HL-60 (cell line): ENCODE results near the gene ST3GAL4.

ENCODE experiments used
- CTCF ChIP-seq: IDR thresholded peaks from one replicate; pipeline ENCODE4 v1.5.1; 2011; ENCODE audit warnings: low read length, control low read depth, inconsistent platforms; ENCODE audit not compliant: insufficient read depth
- POLR2AphosphoS5 ChIP-seq: IDR thresholded peaks from 2 replicates; pipeline ENCODE4 v1.6.1; 2012; ENCODE audit warnings: low read depth
- REST ChIP-seq: IDR thresholded peaks from 2 replicates; pipeline ENCODE4 v1.6.1; 2012; ENCODE audit warnings: low read depth; ENCODE audit not compliant: insufficient replicate concordance

DNA sequence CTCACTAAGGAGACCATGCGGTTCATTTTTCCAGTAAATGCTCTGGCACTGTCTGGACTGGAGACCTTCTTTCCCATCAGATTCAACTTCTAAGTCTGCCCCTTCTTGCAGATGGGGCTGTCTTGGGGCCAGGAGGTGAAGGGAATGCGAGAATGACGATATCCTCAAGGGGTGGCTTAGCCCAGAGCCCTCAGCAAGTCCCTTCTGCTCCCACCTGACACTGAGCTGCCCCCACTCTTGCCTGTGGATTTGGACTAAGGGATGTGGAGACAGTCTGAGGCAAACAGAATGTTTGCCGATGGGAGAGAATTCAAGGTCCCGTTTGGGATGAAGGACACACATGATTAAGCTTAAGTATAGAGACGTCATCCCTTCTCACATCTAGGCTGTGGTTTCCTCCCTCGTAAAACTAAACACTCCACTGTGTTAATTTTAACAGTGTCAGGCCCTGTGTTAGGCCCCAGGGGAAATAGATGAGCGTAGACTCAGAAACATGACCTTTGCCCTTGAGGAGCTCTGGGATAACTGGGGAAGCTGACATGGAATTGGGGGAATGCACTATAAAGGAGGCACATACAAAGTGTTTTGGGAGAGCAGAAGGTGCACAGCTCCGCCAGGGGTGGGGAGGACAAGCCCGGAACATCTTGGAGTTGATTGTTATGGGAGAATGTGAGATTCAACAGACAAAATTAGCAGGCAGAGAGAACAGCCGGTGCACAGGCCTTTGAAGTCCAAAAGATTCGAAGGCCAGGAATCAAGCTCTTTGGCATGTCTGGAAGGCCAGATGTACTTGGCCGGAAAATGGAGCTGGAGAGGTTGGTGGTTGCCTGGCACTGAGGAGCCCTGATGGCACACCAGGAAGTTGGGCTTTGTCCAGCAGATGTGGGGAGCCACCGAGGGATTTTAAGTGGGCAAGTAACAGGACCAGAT lies 71.6 kb downstream of the ST3GAL4 start:
- TF ChIP-seq CTCF (no peak), REST (no peak), POLR2AphosphoS5 (no peak)
